ENCODE data around the gene MADD. TPM values are rescaled to one million over a fixed set of nuclear protein-coding genes. Genes with fewer than 3 reads are reported as not detected.

The MADD gene
- total RNA-seq, 1 donor from 2014 or later = 20.2 TPM

DNA sequence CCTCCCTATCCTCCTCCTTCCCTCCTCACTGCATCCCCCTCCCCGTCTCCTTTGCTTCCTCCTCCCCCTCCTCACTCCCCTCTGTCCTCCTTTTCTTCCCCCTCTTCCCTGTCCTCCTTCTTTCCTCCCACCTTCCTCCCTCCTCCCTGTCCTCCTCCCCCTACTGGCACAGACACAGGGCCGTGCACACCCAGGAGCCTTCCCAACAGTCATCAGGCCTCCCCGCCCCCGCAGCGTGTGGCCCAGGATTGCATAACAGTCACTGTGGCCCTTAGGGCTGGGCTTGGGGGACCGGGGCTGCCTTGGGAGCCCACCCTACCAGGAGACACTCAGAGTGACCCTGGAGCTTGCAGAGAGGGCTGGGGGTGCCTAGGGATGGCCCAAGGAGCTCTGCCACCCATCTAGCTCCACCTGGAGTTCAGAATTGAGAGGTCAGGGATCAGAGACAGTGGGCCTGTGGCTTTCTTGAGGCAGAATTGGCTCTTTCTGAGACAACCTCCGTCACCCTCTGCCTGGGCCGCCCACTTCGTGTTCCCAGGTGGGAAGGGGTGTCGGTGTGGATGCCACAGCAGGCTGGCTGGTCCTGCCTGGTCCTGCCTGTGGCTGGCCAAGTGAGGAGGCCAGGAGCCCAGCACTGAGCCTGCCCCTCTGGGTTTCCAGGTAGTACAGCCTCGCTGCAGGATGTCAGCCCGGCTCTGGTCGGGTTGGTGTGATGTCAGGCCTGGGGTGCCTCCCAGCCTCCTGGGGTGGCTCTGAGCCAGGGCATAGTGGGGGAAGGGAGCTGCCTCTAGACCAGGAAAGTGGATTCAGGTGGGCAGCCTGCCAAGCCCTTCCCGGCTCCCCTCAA is 106.8 kb downstream of the MADD start:
- DNase-seq (ENCODE audit: low read depth) = no peak
- TF ChIP-seq, protein P1, sequence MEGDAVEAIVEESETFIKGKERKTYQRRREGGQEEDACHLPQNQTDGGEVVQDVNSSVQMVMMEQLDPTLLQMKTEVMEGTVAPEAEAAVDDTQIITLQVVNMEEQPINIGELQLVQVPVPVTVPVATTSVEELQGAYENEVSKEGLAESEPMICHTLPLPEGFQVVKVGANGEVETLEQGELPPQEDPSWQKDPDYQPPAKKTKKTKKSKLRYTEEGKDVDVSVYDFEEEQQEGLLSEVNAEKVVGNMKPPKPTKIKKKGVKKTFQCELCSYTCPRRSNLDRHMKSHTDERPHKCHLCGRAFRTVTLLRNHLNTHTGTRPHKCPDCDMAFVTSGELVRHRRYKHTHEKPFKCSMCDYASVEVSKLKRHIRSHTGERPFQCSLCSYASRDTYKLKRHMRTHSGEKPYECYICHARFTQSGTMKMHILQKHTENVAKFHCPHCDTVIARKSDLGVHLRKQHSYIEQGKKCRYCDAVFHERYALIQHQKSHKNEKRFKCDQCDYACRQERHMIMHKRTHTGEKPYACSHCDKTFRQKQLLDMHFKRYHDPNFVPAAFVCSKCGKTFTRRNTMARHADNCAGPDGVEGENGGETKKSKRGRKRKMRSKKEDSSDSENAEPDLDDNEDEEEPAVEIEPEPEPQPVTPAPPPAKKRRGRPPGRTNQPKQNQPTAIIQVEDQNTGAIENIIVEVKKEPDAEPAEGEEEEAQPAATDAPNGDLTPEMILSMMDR (IDR thresholded peaks at IDR 0.05; ENCODE audit: insufficient read depth, low read length, poor library complexity, severe bottlenecking) = no peak
- Histone ChIP-seq H3K36me3 (ENCODE audit: control insufficient read depth, insufficient read depth, low read length) (no peaks in the 10 kb centered on the region), H3K27me3 (ENCODE audit: control insufficient read depth, insufficient read depth, low read length) (no peaks in the 10 kb centered on the region), H3K4me3 (ENCODE audit: low read depth, low read length) (no peak overlapping the region)

DNA sequence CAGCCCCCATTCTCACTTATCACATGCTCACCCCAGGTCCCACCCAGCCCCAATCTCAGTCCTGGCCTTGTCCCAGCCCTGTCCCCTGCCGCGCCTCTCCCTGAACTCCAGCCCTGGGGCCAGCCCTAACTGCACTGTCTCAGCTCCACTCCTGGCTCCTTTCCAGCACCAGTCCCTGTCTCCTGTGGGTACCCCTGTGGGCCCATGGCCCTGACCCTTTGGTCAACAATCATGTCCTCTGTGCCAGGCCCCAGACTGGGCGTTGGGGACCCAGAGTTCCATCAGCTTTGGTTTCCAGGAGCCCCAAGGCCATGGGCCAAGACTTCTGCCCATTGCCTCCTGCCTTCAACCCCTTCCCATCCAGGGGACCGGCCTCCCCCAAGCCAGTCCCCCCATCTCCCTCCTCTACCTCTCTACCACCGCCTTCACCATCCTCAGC is 107.7 kb downstream of the MADD start:
- TF ChIP-seq, protein P1 (IDR thresholded peaks at IDR 0.05; ENCODE audit: insufficient read depth, low read length, poor library complexity, severe bottlenecking) = no peak
- Histone ChIP-seq H3K4me3 (ENCODE audit: low read depth, low read length) (no peak overlapping the region), H3K36me3 (ENCODE audit: control insufficient read depth, insufficient read depth, low read length) (no peaks in the 10 kb centered on the region), H3K27me3 (ENCODE audit: control insufficient read depth, insufficient read depth, low read length) (no peaks in the 10 kb centered on the region)
- DNase-seq (ENCODE audit: low read depth) = no peak

DNA sequence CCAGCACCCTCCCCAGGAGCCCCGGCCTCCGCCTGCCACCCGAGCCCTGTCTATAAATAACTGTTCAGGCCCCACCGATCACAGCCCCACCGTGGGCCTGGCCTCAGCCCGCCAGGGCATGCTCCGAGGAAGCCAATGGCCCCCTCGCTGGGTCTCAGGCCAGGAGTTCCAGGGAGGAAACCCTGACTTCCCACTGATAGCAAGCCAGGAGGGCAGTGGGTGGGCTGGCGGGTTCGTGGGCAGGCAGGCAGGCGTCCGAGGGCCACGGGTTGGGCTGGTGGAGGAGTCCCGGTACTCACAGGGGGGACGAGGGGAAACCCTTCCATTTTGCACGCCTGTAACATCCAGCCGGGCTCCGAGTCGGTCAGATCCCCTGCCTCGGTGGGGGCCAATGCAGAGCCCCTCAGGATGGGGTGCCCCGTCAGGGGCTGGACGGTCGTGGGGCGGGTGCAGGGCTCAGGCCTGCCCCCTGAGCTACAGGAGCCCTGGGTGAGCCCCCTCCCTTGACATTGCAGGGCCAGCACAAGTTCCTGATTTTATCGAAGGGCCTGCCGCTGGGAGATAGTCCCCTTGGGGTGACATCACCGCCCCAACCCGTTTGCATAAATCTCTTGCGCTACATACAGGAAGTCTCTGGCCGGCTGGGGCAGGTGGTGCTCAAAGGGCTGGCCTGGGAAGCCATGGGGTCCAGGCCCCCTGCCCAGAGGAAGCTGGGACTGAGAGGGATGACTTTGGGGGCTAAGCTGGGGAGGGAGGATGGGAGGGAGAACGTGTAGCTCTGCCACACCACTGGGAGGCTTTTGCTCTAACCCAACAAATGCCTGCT is 108.3 kb downstream of the MADD start, which contains the start of gene SPI1:
Gene SPI1 (minus strand): TSS at position 538 of the 826 bp plus-strand sequence. CDS start 194 bp downstream, at position 344.
- TF ChIP-seq, protein P1 (IDR thresholded peaks at IDR 0.05; ENCODE audit: insufficient read depth, low read length, poor library complexity, severe bottlenecking) = no peak
- no peak for DNase-seq (ENCODE audit: low read depth)
- no peaks in the 10 kb centered on the region for H3K36me3 ChIP-seq (ENCODE audit: control insufficient read depth, insufficient read depth, low read length)
- H3K27me3 ChIP-seq (ENCODE audit: control insufficient read depth, insufficient read depth, low read length) = peaks cover 1% of the 10 kb centered on the region
- no peak within 1 kb of the TSS for H3K4me3 ChIP-seq (ENCODE audit: low read depth, low read length)

DNA sequence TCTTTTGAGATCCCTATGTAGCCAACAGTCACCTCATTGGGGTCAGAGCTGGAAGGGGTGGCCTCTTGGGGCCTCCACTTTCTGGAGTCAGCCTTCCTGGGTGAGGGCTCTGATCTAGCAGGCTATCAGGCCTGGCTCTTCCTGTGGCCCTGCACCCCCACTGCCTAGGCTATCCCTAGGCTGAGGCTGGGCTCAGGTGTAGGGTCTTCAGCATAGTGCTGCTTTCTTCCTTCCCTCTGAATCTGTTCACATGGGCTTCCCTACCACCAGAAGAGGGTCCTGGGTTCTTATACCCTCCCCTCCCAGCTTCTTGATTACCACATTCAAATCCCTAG is 108.9 kb downstream of the MADD start:
- DNase-seq (ENCODE audit: low read depth) = no peak
- H3K4me3 ChIP-seq (ENCODE audit: low read depth, low read length) = no peak overlapping the region
- peaks cover 4% of the 10 kb centered on the region for H3K27me3 ChIP-seq (ENCODE audit: control insufficient read depth, insufficient read depth, low read length)
- H3K36me3 ChIP-seq (ENCODE audit: control insufficient read depth, insufficient read depth, low read length) = no peaks in the 10 kb centered on the region
- TF ChIP-seq, protein P1 (IDR thresholded peaks at IDR 0.05; ENCODE audit: insufficient read depth, low read length, poor library complexity, severe bottlenecking) = no peak

DNA sequence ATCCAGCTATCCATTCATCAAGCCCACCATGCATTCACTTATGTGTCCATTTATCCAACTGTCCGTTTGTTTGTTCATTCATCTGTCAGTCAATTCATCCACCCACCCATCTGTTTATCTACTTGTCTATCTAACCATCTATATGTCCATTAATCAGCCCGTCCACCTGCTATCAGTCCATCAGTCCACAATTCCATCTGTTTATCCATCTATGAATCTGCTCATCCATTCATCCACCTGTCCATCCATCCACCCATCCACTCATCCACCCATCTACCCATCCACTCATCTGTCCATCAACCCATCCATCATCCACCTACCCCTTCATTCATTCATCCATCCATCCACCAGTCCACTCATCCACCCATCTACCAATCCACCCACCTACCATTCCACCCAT is 109.4 kb downstream of the MADD start:
- no peak for DNase-seq (ENCODE audit: low read depth)
- Histone ChIP-seq H3K27me3 (ENCODE audit: control insufficient read depth, insufficient read depth, low read length) (peaks cover 4% of the 10 kb centered on the region), H3K4me3 (ENCODE audit: low read depth, low read length) (no peak overlapping the region), H3K36me3 (ENCODE audit: control insufficient read depth, insufficient read depth, low read length) (no peaks in the 10 kb centered on the region)
- TF ChIP-seq, protein P1 (IDR thresholded peaks at IDR 0.05; ENCODE audit: insufficient read depth, low read length, poor library complexity, severe bottlenecking) = no peak

Other genes with a start within 250 kb of the MADD start
- 95.7 and 106 TPM in 2 replicates for gene ARFGAP2, start 93.3 kb upstream of the MADD start, total RNA-seq
- gene PACSIN3, start 83.7 kb upstream of the MADD start, total RNA-seq = 37.9 and 57.4 TPM in 2 replicates
- 24.8 and 34.7 TPM in 2 replicates for gene DDB2, start 55.2 kb upstream of the MADD start, total RNA-seq
- 51.6 and 57.1 TPM in 2 replicates for gene ACP2, start 21.3 kb upstream of the MADD start, total RNA-seq
- 3.8 and 7.3 TPM in 2 replicates for gene NR1H3, start 12.1 kb upstream of the MADD start, total RNA-seq
- not detected in 2 replicates for gene MYBPC3, start 82.6 kb downstream of the MADD start, total RNA-seq
- 0.14 TPM in 1 of 2 replicates, not detected in the other for gene SPI1, start 108.4 kb downstream of the MADD start, total RNA-seq
- 113 and 117 TPM in 2 replicates for gene SLC39A13, start 138.5 kb downstream of the MADD start, total RNA-seq
- 115 and 126 TPM in 2 replicates for gene PSMC3, start 156.3 kb downstream of the MADD start, total RNA-seq
- 0.14 and 0.21 TPM in 2 replicates for gene RAPSN, start 179.0 kb downstream of the MADD start, total RNA-seq

Data from kidney epithelial cell (primary cell).